Hepatic stellate cell (primary cell): ENCODE measurements around the gene PLEKHM3.
"Not testable (repeated sequence)": the region's sequence is repeated elsewhere in the genome, so short reads cannot be mapped to it uniquely, and the experiment has no call there.

Source experiments
- DNase-seq: peaks from one replicate; pipeline ENCODE4 v3.0.0; 2011; ENCODE audit warnings: low spot score

Gene PLEKHM3

DNA sequence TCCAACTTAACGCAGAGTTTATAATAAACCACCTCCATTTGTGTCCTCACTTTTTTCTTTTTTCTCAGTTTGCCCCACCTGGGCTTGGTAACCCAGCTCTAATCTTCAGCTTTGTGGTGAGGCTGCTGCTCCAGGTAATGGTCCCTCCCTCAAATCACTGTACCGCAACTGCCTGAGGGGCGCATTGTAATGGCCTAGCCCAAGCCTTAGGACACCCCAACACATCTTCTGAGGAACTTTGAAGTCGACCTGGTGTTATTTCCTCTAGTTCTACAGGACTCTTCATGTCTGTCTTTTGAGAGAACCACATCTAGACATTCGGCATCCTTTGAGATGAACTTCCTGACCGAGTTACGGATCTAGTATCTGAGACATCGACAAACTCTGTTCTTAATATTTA, 99.7 kb downstream of the PLEKHM3 start:
- no peak for DNase-seq

DNA sequence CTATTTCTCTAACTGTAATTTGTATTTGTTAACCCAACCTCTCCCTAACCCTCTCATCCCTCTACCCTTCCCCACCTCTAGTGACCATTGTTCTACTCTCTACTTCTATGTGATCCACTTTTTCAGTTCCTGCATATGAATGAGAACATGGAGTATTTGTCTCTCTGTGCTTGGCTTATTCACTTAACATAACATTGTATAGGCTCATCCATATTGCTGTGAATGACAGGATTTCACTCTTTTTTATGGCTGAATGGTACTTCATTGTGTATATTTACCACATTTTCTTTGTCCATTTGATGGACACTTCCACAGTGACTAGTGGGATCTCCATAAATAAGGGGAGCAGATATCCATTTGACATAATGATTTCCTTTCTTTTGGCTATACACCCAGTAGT, 103.7 kb downstream of the PLEKHM3 start:
- no peak for DNase-seq

DNA sequence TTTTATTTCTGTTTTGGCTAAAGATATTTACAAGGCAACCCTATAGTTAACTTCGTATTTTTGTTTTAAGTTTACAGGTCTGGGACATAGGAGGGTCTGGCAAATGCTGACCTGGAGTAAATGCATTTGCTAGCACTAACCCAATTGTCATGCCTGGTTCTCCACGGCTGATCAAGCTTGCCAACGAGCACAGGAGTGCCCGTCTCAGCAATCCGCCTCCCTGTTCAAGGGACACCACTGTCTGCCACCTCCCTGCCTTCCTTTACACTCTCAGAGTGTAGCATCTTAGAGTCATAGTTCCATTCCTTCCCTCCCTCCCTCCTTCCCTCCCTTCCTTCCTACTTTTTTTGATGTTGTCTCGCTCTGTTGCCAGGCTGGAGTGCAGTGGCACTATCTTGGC, 104.6 kb downstream of the PLEKHM3 start:
- DNase-seq = no peak

DNA sequence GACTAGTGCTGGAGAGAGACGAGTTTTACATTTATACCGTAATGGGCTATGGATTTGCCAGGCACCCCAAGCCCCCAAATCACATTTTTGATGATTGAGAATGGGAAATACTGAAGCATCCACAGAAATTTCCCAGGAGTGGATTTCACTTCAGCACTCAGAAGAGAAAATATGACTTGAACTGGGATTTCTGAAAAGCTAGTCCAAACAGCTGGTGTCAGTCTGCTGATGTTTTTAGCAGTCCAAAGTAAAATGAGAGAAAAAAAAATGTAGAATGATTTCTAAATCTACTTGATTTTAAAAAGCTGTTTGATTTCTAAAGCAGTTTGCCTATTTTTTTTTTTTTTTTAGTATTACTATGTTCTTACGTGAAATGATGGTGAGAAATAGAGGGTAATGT, 105.0 kb downstream of the PLEKHM3 start:
- DNase-seq = no peak

DNA sequence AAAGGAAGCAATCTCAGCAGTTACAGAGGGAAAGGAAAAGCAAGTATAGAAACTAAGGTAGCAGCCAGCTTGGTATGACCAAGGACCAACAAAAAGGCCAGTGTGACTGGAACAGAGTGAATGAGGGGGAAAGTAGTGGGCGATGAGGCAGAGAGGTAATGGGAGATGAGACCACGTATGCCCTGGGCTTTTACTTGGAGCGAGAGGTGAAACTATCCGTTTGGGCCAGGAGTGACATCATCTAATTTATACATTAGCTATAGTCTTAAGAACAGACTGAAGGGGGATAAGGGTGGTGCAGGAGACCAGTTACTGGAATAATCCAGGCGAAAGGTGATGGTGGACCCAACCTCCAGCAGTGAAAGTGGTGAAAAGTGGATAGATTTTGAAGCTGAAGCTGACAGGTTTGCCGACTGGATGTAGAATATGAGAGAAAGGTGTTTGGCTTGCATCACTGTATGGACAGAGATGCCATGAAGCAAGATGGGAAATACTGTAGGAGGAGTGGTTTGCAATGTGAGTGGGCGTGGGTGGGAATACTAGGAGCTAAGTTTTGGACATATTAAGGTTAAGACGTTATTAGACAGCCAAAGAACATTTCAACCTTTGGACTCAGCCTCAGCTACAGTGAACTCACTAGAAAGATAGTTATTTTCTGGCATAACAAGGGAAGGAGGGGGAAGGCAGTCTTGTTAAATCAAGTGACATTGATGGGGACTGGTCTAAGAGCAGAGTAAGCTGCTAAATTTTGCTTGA, 106.0 kb downstream of the PLEKHM3 start:
- DNase-seq = no peak

DNA sequence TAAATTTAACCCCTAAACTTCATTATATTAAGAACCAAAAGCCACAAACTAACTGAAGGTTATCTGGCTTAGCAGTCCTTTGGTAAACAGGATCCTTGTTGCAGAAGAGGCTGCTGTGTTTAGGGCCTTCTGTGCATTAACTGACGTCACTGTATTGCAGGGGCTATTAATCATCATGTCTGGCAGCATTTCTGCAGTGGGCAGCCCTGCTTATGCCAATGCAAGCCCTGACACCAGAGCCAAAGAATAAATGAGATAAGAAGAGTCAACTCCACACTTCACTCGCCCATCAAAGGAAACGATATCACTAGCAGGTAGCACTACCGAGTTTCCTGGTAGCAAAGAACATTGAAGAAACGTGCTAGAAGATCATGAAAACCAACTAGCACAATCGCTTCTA, 110.6 kb downstream of the PLEKHM3 start:
- DNase-seq = no peak

DNA sequence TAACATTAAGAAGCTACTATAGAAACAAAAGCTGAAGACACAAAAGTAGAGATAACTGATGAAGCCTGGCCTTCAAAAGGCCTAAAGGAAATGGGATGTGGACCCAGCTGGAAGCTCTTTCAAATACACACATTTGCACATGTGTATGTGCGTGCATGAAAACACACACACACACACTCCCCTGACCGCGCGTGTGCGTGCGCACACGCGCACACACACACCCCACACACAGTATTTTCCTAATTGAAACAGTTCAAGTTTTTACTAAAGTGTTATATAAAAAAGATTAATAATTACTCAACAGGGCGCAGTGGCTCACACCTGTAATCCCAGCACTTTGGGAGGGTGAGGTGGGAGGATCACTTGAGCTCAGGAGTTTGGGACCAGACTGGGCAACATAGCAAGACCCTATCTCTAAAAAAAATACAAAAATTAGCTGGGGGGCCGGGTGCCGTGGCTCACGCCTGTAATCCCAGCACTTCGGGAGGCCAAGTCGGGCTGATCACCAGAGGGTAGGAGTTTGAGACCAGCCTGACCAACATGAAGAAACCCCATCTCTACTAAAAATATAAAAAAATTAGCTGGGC, 111.5 kb downstream of the PLEKHM3 start:
- no peak for DNase-seq

DNA sequence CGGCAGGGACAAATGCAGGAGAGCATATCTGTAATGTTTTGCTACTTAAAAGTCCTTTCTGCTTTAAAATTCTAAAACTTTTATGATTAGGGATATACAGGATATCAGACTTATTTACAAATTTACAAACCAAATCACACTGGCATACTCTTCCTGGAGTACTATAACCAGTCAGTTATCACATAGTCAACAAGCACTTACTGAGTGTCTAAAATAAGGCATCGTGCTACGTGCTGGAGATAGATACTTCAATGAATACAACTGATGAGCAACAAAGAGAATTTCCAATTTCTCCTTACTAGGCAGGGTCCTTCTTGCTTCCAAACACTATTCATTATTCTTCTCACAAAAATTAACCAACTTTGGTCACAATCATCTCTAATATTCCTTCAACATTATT, 113.5 kb downstream of the PLEKHM3 start:
- no peak for DNase-seq

DNA sequence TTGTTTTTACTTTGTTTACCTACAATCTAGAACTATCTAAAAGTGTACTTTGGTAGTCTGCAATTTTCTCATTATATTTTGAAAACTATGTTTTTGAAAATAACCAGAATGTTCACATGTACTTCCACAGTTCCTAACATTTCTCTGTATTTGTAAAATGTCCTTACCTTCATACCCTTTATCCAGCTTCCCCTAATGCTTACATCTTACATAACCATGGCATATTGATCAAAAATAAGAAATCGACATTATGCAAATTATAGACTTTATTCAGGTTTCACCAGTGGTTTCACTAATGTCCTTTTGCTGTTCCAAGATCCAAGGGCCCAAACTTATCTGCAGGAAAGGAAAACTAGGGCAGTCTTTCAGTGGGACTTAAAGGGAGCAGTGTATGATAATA, 114.1 kb downstream of the PLEKHM3 start:
- no peak for DNase-seq

DNA sequence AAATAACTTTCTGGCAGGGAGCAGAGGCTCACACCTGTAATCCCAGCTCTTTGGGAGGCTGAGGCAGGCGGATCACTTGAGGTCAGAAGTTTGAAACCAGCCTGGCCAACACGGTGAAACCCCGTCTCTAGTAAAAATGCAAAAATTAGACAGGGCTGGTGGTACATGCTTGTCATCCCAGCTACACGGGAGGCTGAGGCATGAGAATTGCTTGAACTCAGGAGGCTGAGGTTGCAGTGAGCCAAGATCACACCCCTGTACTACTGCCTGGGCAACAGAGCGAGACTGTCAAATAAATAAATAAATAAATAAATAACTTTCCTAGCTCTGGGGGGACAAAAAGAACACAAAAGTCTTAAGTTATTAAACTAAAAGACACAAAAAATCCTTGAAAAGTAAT, 118.8 kb downstream of the PLEKHM3 start:
- DNase-seq = not testable (repeated sequence)

DNA sequence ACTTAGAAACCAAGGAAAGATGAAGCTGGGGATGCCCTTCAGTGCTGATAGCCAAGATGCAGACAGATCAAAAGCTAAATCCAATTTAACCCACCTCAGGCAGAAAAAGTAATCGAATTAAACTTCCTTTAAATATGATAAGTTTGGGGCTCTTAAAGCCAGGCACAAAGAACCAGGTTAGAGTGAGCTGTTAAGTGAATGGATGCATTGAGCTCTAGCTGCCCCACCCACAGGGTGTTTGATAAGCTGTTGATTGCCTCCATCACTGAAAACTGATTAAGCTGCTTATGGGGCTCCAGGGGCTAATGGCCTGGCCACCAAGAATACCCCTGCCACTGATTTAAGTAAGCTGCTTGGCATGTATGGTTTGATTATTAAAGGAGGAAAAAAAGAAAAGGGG, 119.8 kb downstream of the PLEKHM3 start:
- DNase-seq = no peak

DNA sequence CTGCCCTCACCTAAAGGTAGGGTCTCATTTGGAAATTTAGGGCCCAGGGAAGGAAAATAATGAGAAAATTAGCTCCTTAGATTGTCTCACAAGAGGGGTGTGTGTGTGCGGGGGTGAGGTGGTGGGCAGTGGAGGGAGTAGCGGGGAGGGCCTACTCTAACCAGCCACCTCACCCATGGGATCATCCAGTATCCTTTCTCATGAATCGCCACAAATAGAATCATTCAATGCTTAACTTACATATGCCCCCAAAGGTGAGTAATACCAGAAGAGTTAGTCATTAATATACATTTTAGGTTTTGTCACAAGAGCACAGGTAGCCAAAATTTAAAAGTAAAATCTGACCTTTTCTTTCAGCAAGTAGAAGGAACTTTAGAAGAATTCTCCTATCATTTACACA, 122.1 kb downstream of the PLEKHM3 start:
- DNase-seq = no peak

DNA sequence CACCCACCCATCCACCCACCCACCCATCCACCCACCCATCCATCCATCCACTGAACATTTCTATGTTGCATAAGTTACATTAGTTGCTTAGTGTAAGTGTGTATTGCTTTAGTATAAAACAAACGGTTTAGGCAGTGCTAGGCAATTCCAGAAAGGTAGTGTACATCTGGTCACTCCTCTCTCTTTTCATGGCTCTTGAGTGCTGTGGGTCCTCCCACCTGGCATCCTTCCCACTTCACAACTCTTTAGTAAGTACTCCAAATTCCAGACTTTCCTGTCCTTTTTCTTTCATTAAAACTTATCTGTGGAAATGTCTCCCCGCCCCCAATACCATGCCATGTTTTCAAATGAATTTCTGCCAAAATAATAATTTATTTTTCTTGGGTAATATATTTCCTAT, 122.5 kb downstream of the PLEKHM3 start:
- DNase-seq = no peak

DNA sequence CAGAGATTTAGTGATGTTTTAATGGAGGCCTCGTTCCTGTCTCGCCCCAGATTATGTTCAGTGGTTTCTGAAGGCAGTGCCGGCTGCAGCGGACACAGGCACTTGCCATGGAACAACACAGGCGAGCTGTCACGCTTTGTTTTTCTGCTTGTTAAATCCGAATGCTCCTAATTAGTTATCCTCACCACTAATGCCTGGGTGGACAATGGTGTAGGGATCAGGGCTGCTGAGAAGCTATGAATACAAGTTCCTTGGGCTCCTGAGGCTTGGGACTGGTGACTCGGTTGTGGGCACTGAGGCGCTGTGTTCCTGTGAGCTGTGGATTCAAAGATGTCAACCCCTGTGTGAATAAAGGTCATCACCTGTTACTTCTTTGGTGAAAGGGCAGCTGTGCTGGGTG, 123.5 kb downstream of the PLEKHM3 start:
- no peak for DNase-seq

DNA sequence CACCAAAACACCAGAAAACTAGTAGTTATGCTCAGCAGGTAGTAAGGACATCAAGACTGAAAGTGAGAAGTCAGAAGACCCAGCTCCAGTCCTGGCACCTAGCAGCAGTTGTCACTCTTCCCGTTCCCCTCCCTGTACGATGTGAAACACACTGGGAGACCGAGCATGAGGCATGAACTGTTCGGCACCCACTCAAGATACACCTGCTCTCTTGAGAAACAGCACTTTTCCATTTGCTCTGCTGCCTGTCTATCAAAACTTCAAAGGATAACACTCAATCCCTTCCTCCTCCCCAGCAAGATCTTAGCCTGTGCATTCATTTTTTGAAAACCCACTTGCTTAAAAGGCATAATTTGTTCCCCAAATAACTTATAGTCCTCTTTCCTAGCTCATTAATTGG, 123.9 kb downstream of the PLEKHM3 start:
- DNase-seq = no peak

DNA sequence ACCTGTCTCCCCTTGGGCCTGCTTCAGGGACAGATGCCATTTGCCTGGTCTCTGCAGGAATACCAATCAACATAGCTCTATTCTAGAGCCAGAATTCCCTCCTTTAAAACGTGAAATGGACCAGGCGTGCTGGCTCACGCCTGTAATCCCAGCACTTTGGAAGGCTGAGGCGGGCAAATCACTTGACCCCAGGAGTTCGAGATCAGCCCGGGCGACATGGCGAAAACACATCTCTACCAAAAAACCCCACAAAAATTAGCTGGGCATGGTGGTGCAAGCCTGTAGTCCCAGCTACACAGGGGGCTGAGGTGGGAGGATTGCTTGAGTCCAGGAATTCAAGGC, 127.0 kb downstream of the PLEKHM3 start:
- DNase-seq = no peak

DNA sequence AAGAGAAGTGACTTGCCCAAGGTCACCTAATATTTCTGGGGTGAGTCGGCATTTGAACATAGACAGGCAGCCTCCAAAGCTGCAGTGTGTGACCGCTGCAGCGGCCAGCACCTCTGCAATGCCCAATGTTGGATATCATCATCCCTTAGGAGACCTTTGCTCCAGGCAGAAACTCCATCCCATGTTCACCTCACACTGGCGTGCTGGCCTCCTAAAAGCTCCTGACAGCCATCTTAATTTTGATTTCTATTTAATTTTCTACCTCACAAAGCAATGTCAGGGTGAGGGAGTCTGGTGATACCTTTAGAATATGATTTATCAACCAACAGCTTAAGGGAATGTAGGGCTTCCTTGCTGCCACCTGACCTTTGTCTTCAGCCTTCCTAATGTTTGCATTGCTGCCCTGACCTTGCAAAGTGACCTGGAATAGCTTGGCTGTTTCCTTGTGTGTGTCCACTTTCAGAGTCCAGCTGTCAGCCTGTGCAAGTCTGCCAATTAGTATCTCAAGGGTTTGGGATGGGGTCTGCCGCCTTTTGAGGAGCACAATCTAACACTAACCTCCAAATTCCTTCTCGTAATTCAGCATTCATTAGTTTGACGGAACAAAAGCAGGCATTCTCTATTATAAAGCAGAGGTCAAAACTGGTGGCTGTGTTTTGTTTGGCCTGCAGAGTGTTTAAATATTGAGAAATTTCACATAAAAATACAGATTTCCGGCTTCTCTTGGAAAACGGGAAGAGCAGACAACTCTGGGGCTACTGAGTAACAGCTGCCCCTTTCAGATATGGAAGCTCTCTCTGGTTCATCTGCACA, 127.6 kb downstream of the PLEKHM3 start:
- DNase-seq = no peak

DNA sequence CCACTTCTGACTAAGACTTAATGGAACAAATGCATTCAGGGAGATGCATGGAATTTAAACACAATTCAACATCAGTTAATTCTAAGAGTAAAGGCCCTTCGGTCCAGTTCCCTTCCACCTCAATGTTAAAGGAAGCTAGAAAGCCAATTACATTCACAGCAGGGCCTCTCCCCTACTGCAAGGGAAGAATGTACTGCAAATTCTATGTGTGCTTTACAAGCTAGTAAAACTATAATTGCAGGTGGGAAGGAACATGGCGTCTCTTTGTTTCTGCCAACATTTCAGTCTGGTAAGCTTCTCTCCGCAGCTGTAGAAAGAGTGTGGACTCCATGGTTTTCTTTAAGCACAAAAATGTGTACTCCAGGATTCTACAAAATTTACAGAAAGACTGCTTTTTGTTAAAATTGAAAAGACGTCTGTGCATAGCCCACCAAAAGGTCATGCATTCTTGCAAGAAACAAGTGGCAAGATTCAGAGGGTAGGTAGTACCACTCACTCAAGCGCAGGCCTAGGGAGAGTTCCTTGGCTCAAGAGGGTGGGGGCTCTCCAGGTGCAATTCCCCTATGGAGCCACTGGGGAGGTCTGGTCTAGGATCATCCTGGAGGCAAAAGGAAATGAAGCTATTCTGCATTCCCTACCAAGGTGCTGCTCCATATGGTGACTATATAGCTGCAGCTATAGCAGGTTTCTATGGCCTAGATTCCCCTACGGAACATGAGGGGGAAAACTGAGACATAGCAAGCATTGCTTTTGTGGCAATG, 128.6 kb downstream of the PLEKHM3 start:
- DNase-seq = peak; percentile 9

DNA sequence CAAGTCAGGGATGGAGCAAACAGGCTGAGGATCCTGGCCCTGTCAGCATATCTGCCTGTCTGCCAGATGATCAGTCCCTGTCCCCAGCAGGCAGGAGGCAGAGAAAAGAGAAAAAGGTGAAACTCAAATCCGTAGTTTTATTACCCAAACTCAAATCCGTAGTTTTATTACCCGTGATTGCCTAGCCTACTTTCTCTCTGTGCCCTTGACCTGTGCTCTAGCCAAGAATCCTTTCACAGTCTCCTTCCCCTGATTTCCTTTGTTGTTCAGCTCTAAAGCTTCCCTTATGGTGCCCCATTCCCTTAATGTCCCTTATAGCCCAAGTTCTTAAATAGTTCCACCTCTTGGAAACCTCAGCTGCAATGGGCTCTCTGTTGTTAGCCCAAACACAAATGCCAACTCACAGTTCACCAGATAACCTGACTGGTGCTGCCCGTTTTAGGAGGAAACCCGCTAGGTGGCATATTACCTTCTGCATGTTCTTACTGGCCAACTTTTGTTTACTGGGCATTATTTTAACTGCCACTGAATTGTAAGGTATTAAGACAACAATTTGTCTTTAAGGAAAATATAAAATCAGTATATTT, 130.0 kb downstream of the PLEKHM3 start:
- no peak for DNase-seq

DNA sequence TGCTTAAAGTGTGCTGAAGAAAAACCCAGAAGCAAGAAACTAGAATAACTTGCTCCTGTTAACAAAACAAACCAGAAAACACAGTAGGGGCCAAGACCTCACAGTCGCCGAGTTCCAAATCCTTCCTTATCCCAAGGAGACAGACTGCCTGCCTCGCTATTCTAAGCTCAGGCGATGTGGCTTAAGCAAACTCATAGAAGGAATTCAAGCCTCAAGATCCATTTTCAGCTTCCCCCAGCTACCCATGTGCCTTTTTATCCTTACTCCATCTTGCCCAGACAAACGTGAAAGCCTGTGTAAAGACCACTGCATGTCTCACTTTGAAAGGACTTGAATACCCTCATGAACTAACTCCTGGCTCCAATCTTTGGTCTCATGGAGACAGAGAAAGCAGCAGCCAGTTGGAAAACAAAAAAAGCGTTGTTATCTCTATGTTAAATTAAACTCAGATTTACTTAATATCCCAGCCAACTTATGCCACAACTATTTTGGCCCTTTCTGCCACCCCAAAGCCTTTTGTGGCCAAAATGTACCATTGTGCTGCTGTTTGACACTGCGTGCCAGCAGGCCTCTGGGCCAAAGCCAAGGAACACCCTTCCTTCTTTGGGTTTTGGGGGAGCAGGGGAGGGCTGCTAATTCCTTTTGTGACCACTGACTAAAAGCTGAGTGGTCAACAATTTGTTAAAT, 132.5 kb downstream of the PLEKHM3 start:
- DNase-seq = no peak

DNA sequence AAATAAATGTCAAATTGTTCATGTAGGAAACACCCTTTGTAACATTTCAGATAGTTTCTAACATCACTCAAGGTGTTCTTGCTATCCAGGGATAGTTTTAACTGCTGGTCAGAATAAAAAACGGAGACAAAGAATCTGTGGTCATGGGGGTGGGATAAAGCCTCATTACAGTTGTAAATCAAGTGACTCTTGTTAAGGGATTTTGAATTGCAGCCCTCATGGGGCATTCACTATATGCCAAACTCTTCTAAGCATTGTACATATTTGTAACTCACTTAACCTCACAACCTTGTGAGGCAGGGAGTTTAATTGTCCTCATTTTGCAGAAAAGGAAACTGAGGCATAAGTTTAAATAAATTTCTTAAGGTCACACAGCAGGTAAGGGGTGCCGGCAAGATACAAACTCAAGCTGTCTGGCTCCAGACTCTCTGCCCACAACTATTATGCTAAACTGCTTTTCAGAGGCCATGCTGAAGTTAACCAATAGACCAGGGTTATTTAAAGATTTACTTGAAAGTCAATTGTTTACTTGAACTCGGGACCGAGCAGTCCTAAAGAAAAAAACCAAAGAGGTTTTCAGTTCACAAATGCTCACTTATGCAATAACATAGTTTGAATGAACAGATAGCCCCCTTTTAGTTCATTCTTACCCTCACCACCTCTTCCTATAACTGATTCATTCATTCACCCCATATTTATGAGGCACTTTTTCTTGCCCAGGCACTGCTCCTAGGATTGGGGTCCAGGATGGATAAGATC, 134.1 kb downstream of the PLEKHM3 start:
- DNase-seq = no peak
